Keratinocyte (primary cell): ENCODE measurements around the gene ANKS1A. TPM values are rescaled to one million over a fixed set of nuclear protein-coding genes. Genes with fewer than 3 reads are reported as not detected.

ENCODE experiments used
- DNase-seq: peaks from one replicate; pipeline ENCODE4 v3.0.0-alpha.2; 2011; ENCODE audit warnings: low read depth, missing footprints, low spot score
- FAIRE-seq: peaks from 2 replicates; lab custom pipeline; 2011; peaks lifted over from hg19 to GRCh38; lab: Jason Lieb, UNC
- H2AFZ ChIP-seq: 2 replicates; pipeline ENCODE4 v1.6.0; 2012; ENCODE audit warnings: low read length, control low read depth, inconsistent platforms; ENCODE audit not compliant: control insufficient read depth
- H3K27ac ChIP-seq: 2 replicates; pipeline ENCODE4 v1.5.1; 2011; ENCODE audit warnings: low read length; ENCODE audit not compliant: control insufficient read depth, insufficient read depth
- H3K27me3 ChIP-seq: 3 replicates; pipeline ENCODE4 v1.6.0; 2011; ENCODE audit warnings: low read length; ENCODE audit not compliant: control insufficient read depth, insufficient read depth; ENCODE audit errors: extremely low read depth
- H3K36me3 ChIP-seq, 2 experiments: 2 replicates in 1 of 2; 3 replicates in 1 of 2; pipeline ENCODE4 v1.5.1; 2011; ENCODE audit warnings: low read length in 2 of 2, mild to moderate bottlenecking in 1 of 2; ENCODE audit not compliant: control insufficient read depth in 2 of 2, insufficient read depth in 2 of 2; ENCODE audit errors: extremely low read depth in 1 of 2
- H3K4me1 ChIP-seq: 3 replicates; pipeline ENCODE4 v1.5.1; 2011; ENCODE audit warnings: low read length; ENCODE audit not compliant: control insufficient read depth, insufficient read depth; ENCODE audit errors: extremely low read depth
- H3K4me2 ChIP-seq: 3 replicates; pipeline ENCODE4 v1.6.0; 2011; ENCODE audit warnings: low read depth, low read length; ENCODE audit not compliant: control insufficient read depth, insufficient read depth; ENCODE audit errors: extremely low read depth
- H3K4me3 ChIP-seq, 3 experiments: fragments of 200-600 bp in 1 of 3; sonication (generic) in 1 of 3; 2 replicates in 2 of 3; 3 replicates in 1 of 3; pipeline ENCODE4 v1.5.1; 2011 to 2016; ENCODE audit warnings: low read length in 3 of 3, mild to moderate bottlenecking in 3 of 3, control low read depth in 2 of 3, inconsistent platforms in 1 of 3, low read depth in 1 of 3, mixed read lengths in 1 of 3, mixed run types in 1 of 3, moderate library complexity in 1 of 3; ENCODE audit not compliant: control insufficient read depth in 2 of 3, insufficient read depth in 2 of 3; ENCODE audit errors: extremely low read depth in 1 of 3
- H3K79me2 ChIP-seq: 2 replicates; pipeline ENCODE4 v1.6.0; 2012; ENCODE audit warnings: low read length; ENCODE audit not compliant: control insufficient read depth, insufficient read depth
- H3K9ac ChIP-seq: 3 replicates; pipeline ENCODE4 v1.6.0; 2011; ENCODE audit warnings: low read length; ENCODE audit not compliant: control insufficient read depth, insufficient read depth; ENCODE audit errors: extremely low read depth
- H3K9me1 ChIP-seq: 3 replicates; pipeline ENCODE4 v1.6.0; 2011; ENCODE audit warnings: low read length; ENCODE audit not compliant: control insufficient read depth, insufficient read depth; ENCODE audit errors: extremely low read depth
- H3K9me3 ChIP-seq: 2 replicates; pipeline ENCODE4 v1.5.1; 2012; ENCODE audit warnings: low read depth, low read length; ENCODE audit not compliant: control insufficient read depth
- H4K20me1 ChIP-seq: 3 replicates; pipeline ENCODE4 v1.6.0; 2011; ENCODE audit warnings: low read length; ENCODE audit not compliant: control insufficient read depth, insufficient read depth; ENCODE audit errors: extremely low read depth
- CTCF ChIP-seq, 3 experiments: IDR thresholded peaks in 1 of 3; conservative IDR thresholded peaks in 1 of 3; optimal IDR thresholded peaks in 1 of 3; 2 replicates in 2 of 3; 3 replicates in 1 of 3; pipeline versions ENCODE3 to v1.5.1; 2011; ENCODE audit warnings: low read length in 3 of 3, mild to moderate bottlenecking in 3 of 3, moderate library complexity in 2 of 3, control low read depth in 1 of 3, inconsistent platforms in 1 of 3; ENCODE audit not compliant: insufficient read depth in 2 of 3; ENCODE audit errors: extremely low read depth in 1 of 3
- EZH2 ChIP-seq: IDR thresholded peaks from one replicate; pipeline ENCODE4 v1.6.1; 2012; ENCODE audit warnings: inconsistent platforms, mild to moderate bottlenecking, low read length, moderate library complexity
- dilution Hi-C: fragments of 300-500 bp; cut with MboI; formaldehyde crosslinking; loops from one replicate; pipeline ENCODE4 v1.7.0; 2020; ENCODE audit warnings: low sequenced_read_pairs; ENCODE audit not compliant: extremely low pct_ligation_motif_present
- polyA plus RNA-seq, 5 experiments: library from polyadenylated mRNA; depleted of rRNA in 3 of 5; stranded (reverse) in 3 of 5; stranded (forward) in 1 of 5; unstranded in 1 of 5; fragments of >200 nt; gene quantifications; 1 replicate in 1 of 5; 2 replicates in 3 of 5; 3 replicates in 1 of 5; pipeline versions ENCODE4 v1.2.1 to v1.2.3, GENCODE V29; 2011 to 2012; ENCODE audit warnings: missing spikeins in 2 of 5, low read depth in 1 of 5, low replicate concordance in 1 of 5

The ANKS1A gene
- polyA plus RNA-seq, 1 donor (not counting 4 experiments of a cell fraction or from before 2014, with no cell fraction given): 8.6 TPM

- Histone ChIP-seq H3K79me2 (no peaks in the 10 kb centered on the region), H4K20me1 (no peaks in the 10 kb centered on the region), H3K27ac (no peak overlapping the region), H3K27me3 (no peaks in the 10 kb centered on the region), H3K4me3 (no peak overlapping the region), H3K4me2 (no peak overlapping the region), H3K36me3 (peaks cover 2 to 11% of the 10 kb centered on the region in 2 experiments), H2AFZ (no peak overlapping the region), H3K9me3 (no peaks in the 10 kb centered on the region), H3K4me1 (no peaks in the 10 kb centered on the region), H3K9ac (no peak overlapping the region), H3K9me1 (no peaks in the 10 kb centered on the region)
- dilution Hi-C loops: no loop called here
- DNase-seq: no peak
- FAIRE-seq: no peak
- TF ChIP-seq CTCF (optimal IDR thresholded peaks at IDR 0.05 in 1 of 3, IDR thresholded peaks at IDR 0.05 in 1 of 3, conservative IDR thresholded peaks at IDR 0.05 in 1 of 3; ENCODE audit: extremely low read depth in 1 of 3, insufficient read depth in 2 of 3, low read length in 3 of 3) (peak in 2 of 3 experiments; percentile 17 to 34), EZH2 (no peak)
Measured at GRCh38 chr6:34855463-34855862, 33.6 kb upstream of the ANKS1A start.

- Histone ChIP-seq H3K27me3 (no peaks in the 10 kb centered on the region), H3K4me3 (no peak overlapping the region), H2AFZ (no peak overlapping the region), H3K9me1 (no peaks in the 10 kb centered on the region), H3K9me3 (no peaks in the 10 kb centered on the region), H3K4me2 (no peak overlapping the region), H3K9ac (no peak overlapping the region), H3K27ac (no peak overlapping the region), H3K4me1 (no peaks in the 10 kb centered on the region), H3K79me2 (no peaks in the 10 kb centered on the region), H3K36me3 (peaks cover 2 to 11% of the 10 kb centered on the region in 2 experiments), H4K20me1 (no peaks in the 10 kb centered on the region)
- dilution Hi-C loops: no loop called here
- no peak for FAIRE-seq
- DNase-seq: no peak
- no peak for TF ChIP-seq EZH2
- no peak for TF ChIP-seq CTCF (optimal IDR thresholded peaks at IDR 0.05 in 1 of 3, IDR thresholded peaks at IDR 0.05 in 1 of 3, conservative IDR thresholded peaks at IDR 0.05 in 1 of 3; ENCODE audit: extremely low read depth in 1 of 3, insufficient read depth in 2 of 3, low read length in 3 of 3)
Measured at GRCh38 chr6:34858681-34859080, 30.4 kb upstream of the ANKS1A start.
